Neural cell (in vitro differentiated cells): ENCODE results near the gene SP8. TPM values are rescaled to one million over a fixed set of nuclear protein-coding genes. Genes with fewer than 3 reads are reported as not detected.
"Not testable (repeated sequence)": the region's sequence is repeated elsewhere in the genome, so short reads cannot be mapped to it uniquely, and the experiment has no call there.

Experiments used
- H2AFZ ChIP-seq: fragments of 200-600, 300-800 bp; sonication (generic), shearing (Covaris generic); 2 replicates; pipeline ENCODE4 v1.6.0; 2014; ENCODE audit warnings: low read depth, mild to moderate bottlenecking, antibody characterized with exemption, low read length, moderate library complexity
- H3F3A ChIP-seq: fragments of 200-600 bp; shearing (Covaris generic); 2 replicates; pipeline ENCODE4 v1.6.1; 2016; ENCODE audit warnings: mild to moderate bottlenecking, moderate library complexity, mixed read lengths, antibody characterized with exemption, low read length; ENCODE audit not compliant: insufficient read depth, poor library complexity, severe bottlenecking
- H3K27ac ChIP-seq: fragments of 200-600, 300-800 bp; sonication (generic), shearing (Covaris generic); 2 replicates; pipeline ENCODE4 v1.5.1; 2014; ENCODE audit warnings: mild to moderate bottlenecking, low read length, moderate library complexity
- H3K27me3 ChIP-seq: fragments of 300-800, 200-600 bp; sonication (generic), shearing (Covaris generic); 2 replicates; pipeline ENCODE4 v1.6.0; 2014; ENCODE audit warnings: mild to moderate bottlenecking, low read depth, low read length, moderate library complexity; ENCODE audit not compliant: insufficient read depth
- H3K36me3 ChIP-seq: fragments of 300-800, 200-600 bp; sonication (generic), shearing (Covaris generic); 2 replicates; pipeline ENCODE4 v1.5.1; 2014; ENCODE audit warnings: mild to moderate bottlenecking, antibody characterized with exemption, low read length, moderate library complexity; ENCODE audit not compliant: insufficient read depth
- H3K4me2 ChIP-seq: fragments of 300-800, 200-600 bp; sonication (generic), shearing (Covaris generic); 2 replicates; pipeline ENCODE4 v1.6.0; 2014; ENCODE audit warnings: mild to moderate bottlenecking, low read length
- H3K4me3 ChIP-seq: fragments of 300-800, 200-600 bp; sonication (generic), shearing (Covaris generic); 2 replicates; pipeline ENCODE4 v1.5.1; 2014; ENCODE audit warnings: mild to moderate bottlenecking, low read length, moderate library complexity
- H3K79me2 ChIP-seq: fragments of 200-600 bp; shearing (Covaris generic); replicated peaks from 2 replicates; pipeline ENCODE4 v1.6.0; 2014; ENCODE audit warnings: mild to moderate bottlenecking, low read length, moderate library complexity; ENCODE audit not compliant: insufficient read depth
- H3K9ac ChIP-seq: fragments of 300-800, 200-600 bp; sonication (generic), shearing (Covaris generic); 2 replicates; pipeline ENCODE4 v1.6.1; 2016; ENCODE audit warnings: mild to moderate bottlenecking, low read length, mixed read lengths
- H3K9me2 ChIP-seq: fragments of 200-600 bp; shearing (Covaris generic); 2 replicates; pipeline ENCODE4 v1.6.1; 2016; ENCODE audit warnings: mild to moderate bottlenecking, low read length, mixed read lengths; ENCODE audit not compliant: insufficient read depth
- H3K9me3 ChIP-seq: fragments of 200-600, 300-800 bp; sonication (generic), shearing (Covaris generic); 2 replicates; pipeline ENCODE4 v1.6.1; 2016; ENCODE audit warnings: mild to moderate bottlenecking, mixed run types, low read length, moderate library complexity, mixed read lengths
- H4K20me1 ChIP-seq: fragments of 200-600 bp; shearing (Covaris generic); 2 replicates; pipeline ENCODE4 v1.6.1; 2016; ENCODE audit warnings: mild to moderate bottlenecking, mixed run types; ENCODE audit not compliant: insufficient read depth
- CTCF ChIP-seq: fragments of 450-650 bp; IDR thresholded peaks from 2 replicates; pipeline ENCODE4 v1.5.1; 2014; ENCODE audit warnings: antibody characterized with exemption, mild to moderate bottlenecking, moderate library complexity; ENCODE audit not compliant: poor library complexity, severe bottlenecking
- EP300 ChIP-seq: fragments of 450-650 bp; conservative IDR thresholded peaks from 2 replicates; pipeline ENCODE4 v1.6.1; 2014; ENCODE audit warnings: antibody characterized with exemption, mild to moderate bottlenecking, moderate library complexity; ENCODE audit not compliant: poor library complexity, severe bottlenecking
- EZH2 ChIP-seq: fragments of 200-600, 300-800 bp; shearing (Covaris generic), sonication (generic); IDR thresholded peaks from 2 replicates; pipeline ENCODE4 v1.6.1; 2014; ENCODE audit warnings: antibody characterized with exemption, low read length, borderline replicate concordance, mild to moderate bottlenecking; ENCODE audit not compliant: insufficient read depth, poor library complexity, severe bottlenecking
- MXI1 ChIP-seq: fragments of 450-650 bp; conservative IDR thresholded peaks from 2 replicates; pipeline ENCODE4 v1.6.1; 2014; ENCODE audit warnings: antibody characterized with exemption, mild to moderate bottlenecking; ENCODE audit not compliant: poor library complexity, severe bottlenecking
- POLR2AphosphoS5 ChIP-seq: IDR thresholded peaks from 2 replicates; pipeline ENCODE4 v1.6.1; 2012
- RAD21 ChIP-seq: fragments of 450-650 bp; conservative IDR thresholded peaks from 2 replicates; pipeline ENCODE4 v1.6.1; 2014; ENCODE audit warnings: antibody characterized with exemption, mild to moderate bottlenecking, moderate library complexity
- REST ChIP-seq: IDR thresholded peaks from 2 replicates; pipeline ENCODE4 v1.6.1; 2012; ENCODE audit warnings: borderline replicate concordance
- SMC3 ChIP-seq: fragments of 450-650 bp; conservative IDR thresholded peaks from 2 replicates; pipeline ENCODE4 v1.6.1; 2014; ENCODE audit warnings: antibody characterized with exemption, mild to moderate bottlenecking, moderate library complexity; ENCODE audit not compliant: poor library complexity
- TAF1 ChIP-seq: IDR thresholded peaks from 2 replicates; pipeline ENCODE4 v1.6.1; 2012; ENCODE audit warnings: low read depth
- polyA plus RNA-seq: library from polyadenylated mRNA; depleted of rRNA; stranded (reverse); fragments of >200 nt; gene quantifications from 2 replicates; pipeline ENCODE4 v1.2.3, GENCODE V29; 2014

SP8 gene
- polyA plus RNA-seq, 1 donor from 2014 or later, result 8.7 TPM

- Histone ChIP-seq H3K79me2 (no peaks in the 10 kb centered on the region), H3K9me2 (no peaks in the 10 kb centered on the region), H3K27ac (no peak overlapping the region), H2AFZ (no peak overlapping the region), H4K20me1 (no peaks in the 10 kb centered on the region), H3K4me3 (no peak overlapping the region), H3F3A (no peaks in the 10 kb centered on the region), H3K36me3 (no peaks in the 10 kb centered on the region), H3K27me3 (no peaks in the 10 kb centered on the region), H3K9ac (no peak overlapping the region), H3K9me3 (no peaks in the 10 kb centered on the region), H3K4me2 (no peak overlapping the region)
- TF ChIP-seq SMC3 (no peak), MXI1 (no peak), CTCF (no peak), RAD21 (no peak), EZH2 (no peak), POLR2AphosphoS5 (no peak), EP300 (no peak), TAF1 (no peak), REST (no peak)
Observed at GRCh38 chr7:20825555-20825954, 38.9 kb upstream of the SP8 start.

GRCh38 chr7:20821390-20821789 lies 34.7 kb upstream of the SP8 start:
- H3K27me3 ChIP-seq, H3K9me2 ChIP-seq, H3K36me3 ChIP-seq, H3K9me3 ChIP-seq, H3K4me2 ChIP-seq, H3K27ac ChIP-seq, H3F3A ChIP-seq, H3K9ac ChIP-seq, H3K4me3 ChIP-seq, H3K79me2 ChIP-seq, H2AFZ ChIP-seq, H4K20me1 ChIP-seq: not testable (repeated sequence)

DNA sequence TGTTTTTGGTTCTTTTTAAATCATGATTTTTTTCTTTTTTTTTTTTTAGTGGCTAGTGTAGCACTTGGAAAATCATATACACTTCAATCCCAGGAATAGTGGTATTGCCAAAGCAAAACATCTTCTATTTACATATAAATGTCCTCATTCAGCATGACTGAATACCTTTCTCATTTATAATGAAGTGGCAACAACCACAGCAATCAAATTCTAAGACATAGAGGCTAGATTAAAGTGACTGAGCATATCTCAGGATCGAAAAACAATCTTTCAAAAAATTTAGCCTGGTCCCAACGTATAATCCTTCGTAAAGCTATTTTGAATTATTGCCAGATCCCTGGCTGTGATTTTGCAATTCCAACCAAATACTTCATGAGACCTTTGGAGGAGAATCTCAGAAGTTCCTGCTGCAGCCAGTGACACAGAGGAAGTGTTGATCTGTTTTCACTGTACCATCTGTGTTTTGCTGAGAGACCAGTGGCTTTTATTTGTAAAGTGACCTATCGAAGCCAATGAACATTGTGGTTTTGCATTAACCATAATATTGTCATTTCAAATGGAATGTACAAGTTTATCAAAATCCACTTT lies 29.8 kb upstream of the SP8 start:
- Histone ChIP-seq H3K36me3 (no peaks in the 10 kb centered on the region), H4K20me1 (no peaks in the 10 kb centered on the region), H2AFZ (no peak overlapping the region), H3F3A (no peaks in the 10 kb centered on the region), H3K27ac (no peak overlapping the region), H3K4me3 (no peak overlapping the region), H3K9me3 (no peaks in the 10 kb centered on the region), H3K27me3 (no peaks in the 10 kb centered on the region), H3K4me2 (no peak overlapping the region), H3K9me2 (no peaks in the 10 kb centered on the region), H3K79me2 (no peaks in the 10 kb centered on the region), H3K9ac (no peak overlapping the region)
- TF ChIP-seq TAF1, result no peak
- no peak for TF ChIP-seq SMC3
- no peak for TF ChIP-seq RAD21
- no peak for TF ChIP-seq EZH2
- TF ChIP-seq REST, result no peak
- no peak for TF ChIP-seq POLR2AphosphoS5
- no peak for TF ChIP-seq CTCF
- no peak for TF ChIP-seq MXI1
